GM12872 (cell line): ENCODE measurements around the gene VSX1.

Experiments
- TF ChIP-seq, protein P1 (sequence below): IDR thresholded peaks from 3 replicates; pipeline ENCODE4 v1.5.1; 2011; ENCODE audit warnings: low read depth, mild to moderate bottlenecking, low read length, moderate library complexity; ENCODE audit not compliant: insufficient read depth

Gene VSX1

DNA sequence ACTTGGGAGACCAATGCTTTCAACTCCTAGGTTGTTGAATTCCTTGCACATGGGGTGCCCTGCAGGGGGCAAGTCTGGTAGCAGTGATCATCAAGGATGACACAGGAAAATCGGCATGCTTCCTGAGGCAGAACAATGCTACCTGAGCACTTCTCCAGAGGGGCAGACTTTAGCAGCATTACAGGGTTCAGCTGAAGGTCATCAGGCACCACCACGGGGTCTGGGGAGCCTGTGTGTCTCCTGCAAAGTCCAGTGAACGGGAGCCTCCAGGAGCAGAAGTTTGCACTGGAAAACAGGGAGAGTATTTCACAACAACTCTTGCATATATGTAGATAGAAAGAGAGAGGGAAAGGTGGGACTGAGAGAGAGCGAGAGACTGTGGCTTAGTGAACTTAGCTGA lies 10.2 kb downstream of the VSX1 start:
- TF ChIP-seq, protein P1, sequence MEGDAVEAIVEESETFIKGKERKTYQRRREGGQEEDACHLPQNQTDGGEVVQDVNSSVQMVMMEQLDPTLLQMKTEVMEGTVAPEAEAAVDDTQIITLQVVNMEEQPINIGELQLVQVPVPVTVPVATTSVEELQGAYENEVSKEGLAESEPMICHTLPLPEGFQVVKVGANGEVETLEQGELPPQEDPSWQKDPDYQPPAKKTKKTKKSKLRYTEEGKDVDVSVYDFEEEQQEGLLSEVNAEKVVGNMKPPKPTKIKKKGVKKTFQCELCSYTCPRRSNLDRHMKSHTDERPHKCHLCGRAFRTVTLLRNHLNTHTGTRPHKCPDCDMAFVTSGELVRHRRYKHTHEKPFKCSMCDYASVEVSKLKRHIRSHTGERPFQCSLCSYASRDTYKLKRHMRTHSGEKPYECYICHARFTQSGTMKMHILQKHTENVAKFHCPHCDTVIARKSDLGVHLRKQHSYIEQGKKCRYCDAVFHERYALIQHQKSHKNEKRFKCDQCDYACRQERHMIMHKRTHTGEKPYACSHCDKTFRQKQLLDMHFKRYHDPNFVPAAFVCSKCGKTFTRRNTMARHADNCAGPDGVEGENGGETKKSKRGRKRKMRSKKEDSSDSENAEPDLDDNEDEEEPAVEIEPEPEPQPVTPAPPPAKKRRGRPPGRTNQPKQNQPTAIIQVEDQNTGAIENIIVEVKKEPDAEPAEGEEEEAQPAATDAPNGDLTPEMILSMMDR = no peak

DNA sequence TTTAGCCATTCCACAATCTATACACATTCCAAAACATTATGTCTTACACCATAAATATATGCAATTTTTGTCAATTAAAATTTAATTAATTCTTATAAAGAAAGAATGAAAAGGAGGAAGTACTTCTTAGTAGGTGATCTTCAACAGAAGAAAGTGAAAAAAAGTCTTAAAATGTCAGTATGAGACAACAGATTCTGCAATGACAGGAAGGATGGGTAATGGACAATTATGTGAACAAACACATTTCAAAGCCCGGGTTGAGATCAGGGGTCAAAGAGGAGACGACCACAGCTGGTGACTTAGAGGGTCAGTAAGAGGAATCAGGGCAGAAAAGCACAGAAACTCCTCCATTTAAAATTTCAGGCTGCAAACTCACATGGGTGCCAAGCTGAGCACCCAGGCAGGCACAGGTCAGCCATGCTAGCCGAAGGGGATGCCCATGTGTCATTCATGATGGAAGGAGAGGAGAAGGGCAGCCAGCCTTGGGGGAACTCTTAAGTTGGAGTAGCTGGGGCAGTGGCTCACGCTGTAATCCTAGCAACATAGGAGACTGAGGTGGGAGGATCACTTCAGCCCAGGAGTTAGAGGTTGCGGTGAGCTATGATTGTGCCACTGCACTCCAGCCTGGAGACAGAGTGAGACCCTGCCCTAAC lies 11.0 kb downstream of the VSX1 start:
- TF ChIP-seq, protein P1 = no peak

DNA sequence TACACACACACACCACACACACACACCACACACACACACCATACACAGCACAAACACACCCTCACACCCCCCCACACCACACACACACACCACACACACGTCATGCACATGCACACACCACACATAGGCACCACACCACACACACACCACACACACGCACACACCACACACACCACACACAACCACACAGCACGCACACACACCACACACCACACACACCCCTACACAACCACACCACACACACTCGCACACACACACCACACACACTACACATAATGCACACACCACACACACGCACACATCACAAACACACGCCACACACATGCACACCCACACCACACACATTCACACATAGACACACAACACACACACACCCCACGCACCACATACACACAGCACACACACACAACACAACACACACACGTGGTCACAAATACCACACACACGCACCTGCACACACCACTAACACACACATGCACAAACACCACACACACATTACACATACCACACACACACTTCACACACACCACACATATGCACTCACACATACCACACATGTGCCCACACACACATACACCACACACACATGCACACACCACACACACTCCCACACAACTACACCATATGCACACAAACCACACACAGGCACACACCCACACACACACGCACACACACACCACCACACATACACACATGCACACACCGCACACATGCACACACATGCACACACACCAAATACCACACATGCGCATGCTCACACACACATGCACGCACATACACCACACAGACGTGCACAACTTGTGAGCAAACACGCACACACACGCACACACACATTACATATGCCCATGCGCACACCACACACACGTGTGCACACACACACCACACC lies 14.6 kb downstream of the VSX1 start:
- TF ChIP-seq, protein P1 = no peak

DNA sequence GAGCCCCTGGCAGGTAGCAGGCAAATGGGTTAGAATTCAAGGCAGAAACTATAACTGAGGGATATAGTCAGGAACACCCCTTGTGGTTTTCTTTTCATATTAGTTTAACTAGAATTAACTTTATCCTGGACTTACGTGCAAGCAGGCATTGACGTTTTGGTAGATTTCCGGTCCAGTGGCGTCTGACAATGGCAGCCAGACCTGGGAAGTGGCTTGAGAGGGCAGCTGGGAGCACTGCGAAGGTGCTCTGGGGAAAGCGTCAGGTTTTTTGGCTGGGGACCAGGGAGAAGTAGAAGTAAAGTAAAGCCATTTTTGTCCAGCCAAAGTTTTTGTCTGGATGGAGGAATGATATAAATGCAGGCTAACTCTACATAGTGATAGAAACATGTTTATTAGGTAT lies 15.6 kb downstream of the VSX1 start:
- TF ChIP-seq, protein P1 = no peak

DNA sequence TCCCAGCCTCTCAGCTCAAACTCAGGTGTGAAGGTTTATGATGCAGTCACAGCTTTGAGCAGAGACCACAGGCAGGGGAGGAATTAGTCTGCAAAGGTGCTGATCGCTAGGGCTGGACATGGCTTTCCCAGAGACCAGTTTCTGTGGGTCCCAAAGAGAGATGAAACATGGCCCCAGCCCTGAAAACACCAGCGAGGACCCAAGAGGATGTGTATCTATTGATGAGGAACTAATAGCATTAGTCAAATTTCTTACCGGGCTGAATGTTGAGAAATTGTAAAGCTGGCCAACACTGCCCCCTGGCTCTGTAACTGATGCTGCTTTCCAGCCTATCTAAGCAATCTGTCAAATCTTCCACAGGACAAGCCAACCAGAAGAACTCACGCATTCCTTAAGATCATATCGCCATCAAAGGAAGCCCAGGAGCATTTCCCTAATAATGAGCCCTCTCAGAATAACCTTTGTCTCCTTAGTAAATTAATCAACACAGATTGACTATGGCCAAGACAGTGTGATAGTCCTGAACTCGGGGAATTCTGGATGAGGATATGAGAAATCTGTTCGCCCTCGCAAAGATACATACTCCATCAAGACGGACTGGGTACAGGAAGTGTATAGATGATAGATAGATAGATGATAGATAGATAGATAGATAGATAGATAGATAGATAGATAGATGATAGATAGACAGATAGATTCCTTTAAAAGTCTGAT lies 16.2 kb downstream of the VSX1 start:
- TF ChIP-seq, protein P1 = peak; percentile 76

DNA sequence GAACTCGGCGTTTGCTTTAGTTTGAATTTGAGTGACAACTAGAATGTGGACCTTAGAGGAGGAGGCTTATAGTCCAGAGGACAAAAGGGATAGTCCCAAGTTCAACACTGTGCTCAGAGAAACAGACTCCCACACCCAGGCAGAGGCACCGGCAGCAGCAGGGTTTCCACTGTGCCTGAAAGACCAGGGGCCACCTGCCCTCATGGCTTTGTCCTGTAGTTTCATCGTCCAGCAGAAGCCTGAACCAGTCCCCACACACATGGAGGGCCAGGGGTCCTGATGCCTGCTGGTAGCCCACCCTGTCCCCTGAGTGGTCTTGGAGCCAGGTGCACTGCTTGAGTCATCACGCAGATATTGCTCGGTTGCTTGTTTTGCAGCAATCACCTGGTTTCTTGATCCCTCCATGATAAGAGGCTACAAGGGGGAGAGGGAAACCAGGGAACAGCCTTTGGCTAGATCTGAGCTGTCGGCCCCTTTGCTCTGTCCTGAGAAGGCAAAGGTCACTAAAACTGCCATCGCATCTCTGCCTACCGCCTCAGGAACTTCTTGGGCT lies 16.8 kb downstream of the VSX1 start:
- TF ChIP-seq, protein P1 = no peak

DNA sequence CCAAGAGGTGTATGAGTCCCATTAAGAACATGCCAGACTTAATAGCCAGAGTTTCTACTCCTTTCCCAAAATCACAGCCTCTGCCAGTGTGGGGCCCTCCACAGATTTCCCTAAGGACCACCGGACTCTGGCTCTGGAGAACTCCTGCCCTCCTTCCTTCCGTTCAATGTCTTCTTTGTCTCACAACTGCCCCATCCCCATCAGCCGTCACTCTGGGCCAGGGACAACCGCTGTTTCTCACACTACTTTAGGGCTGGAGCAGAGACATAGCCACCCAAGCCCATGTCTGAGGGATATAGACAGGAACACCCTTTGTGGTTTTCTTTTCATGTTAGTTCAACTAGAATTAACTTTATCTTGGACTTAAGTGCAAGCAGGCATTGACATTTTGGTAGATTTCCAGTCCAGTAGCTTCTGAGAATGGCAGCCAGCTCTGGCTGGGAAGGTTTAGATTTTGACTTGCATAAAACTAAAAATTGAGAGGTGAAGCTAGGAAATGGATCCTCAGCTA lies 17.3 kb downstream of the VSX1 start:
- TF ChIP-seq, protein P1 = no peak
